Measurements from ENCODE around the gene FIBP.
A peak's percentile ranks its signal among the peaks of the same experiment; 100 is the strongest.
"Not testable (repeated sequence)": the region's sequence is repeated elsewhere in the genome, so short reads cannot be mapped to it uniquely, and the experiment has no call there.

The FIBP gene

GRCh38 chr11:65857853-65858680, 30.2 kb downstream of the FIBP start, which contains the start of gene CFL1:
Gene CFL1, minus strand, starts transcription at chr11:65858180. Its CDS starts 81 bp downstream, at chr11:65858099.
- peak; percentile 94 for DNase-seq

DNA sequence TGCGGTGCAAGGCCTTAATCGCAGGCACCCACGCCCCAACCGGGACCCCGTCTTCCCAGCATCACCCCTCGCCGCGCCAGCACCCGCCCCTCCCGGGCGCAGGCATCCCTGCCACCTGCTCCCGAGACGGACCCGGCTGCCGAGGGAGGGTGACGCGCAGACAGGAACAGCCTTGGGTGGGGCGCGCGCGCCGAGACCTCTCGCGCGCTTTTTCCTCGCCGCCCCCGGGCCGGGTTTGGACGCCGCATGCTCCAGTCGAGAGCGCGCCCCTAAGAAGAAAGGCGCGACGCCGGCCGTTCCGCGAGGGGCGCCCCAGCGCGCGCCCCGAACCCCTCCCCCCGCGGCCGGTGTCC, 30.8 kb downstream of the FIBP start:
- peak; percentile 66 for DNase-seq

DNA sequence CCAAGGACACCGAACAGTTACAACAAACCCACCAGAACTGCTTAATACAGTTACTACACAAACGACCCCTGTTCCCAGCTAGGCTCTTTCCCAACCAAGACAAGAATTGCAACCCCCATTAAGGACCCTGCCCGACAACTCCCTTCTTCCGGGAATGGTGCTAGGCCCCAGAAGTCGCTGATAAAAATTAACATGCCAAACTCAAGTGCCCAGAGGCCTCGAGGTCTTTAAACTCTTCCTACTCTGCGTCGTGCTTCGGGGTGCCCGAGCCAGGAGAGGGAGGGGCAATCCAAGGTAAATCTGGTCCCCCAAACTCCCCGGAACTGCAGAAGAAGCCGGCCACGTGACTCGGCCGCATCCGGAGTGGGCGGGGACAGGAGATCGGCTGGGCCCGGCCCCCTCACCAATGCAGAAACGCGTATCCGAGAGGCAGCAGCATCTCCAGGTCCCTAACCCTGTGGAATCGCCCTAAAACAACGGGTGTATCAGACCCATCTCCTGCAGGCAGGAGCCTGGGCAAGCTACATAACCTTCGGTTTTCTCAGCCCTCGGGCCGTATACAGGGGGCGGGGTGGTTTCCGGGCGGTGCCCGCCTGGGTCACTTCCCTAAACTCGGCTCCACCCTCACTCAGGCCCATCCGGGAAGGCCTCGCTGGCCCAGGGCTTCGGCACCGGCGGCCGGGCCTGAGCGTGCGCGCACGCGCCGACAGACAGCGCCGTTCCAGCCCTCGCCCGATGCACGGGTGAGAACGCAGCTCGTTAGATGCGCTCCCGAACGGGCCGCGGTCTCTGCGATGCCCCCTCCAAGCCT, 31.4 kb downstream of the FIBP start:
- DNase-seq: peak; percentile 75

GRCh38 chr11:65855927-65856363, 32.3 kb downstream of the FIBP start:
- DNase-seq: no peak

GRCh38 chr11:65854852-65855837, 33.1 kb downstream of the FIBP start:
- no peak for DNase-seq

- no peak for DNase-seq
Observed at GRCh38 chr11:65854161-65854592, 34.1 kb downstream of the FIBP start.

GRCh38 chr11:65853246-65853979, 34.9 kb downstream of the FIBP start:
- no peak for DNase-seq

DNA sequence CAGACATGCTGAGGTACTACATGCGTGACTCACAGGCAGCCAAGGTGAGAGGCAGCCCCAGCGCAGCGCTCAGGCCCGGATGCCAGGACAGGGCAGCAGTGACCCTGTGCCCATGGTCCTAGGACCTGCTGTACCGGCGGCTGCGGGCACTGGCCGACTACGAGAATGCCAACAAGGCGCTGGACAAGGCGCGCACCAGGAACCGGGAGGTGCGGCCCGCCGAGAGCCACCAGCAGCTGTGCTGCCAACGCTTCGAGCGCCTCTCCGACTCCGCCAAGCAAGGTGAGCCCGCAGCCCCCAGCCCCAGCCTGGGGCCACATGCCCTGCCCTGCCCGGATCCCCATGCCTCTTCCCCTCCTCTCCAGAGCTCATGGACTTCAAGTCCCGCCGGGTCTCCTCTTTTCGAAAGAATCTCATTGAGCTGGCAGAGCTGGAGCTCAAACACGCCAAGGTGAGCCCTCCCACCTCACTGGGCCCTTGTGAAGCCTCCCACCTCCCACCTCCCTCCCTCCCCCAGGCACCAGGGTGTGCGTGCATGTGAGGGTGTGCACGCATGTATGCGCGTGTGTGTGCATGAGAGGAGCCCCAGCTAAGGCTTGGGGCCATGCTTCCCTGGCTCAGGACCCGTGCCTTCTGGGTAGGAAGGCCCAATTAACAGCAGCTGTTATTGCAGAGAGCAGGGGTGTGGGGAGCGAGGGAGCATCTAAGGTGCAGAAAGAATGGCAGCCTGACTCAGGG, 35.6 kb downstream of the FIBP start:
- DNase-seq: no peak

GRCh38 chr11:65851811-65852507, 36.3 kb downstream of the FIBP start:
- no peak for DNase-seq

DNA sequence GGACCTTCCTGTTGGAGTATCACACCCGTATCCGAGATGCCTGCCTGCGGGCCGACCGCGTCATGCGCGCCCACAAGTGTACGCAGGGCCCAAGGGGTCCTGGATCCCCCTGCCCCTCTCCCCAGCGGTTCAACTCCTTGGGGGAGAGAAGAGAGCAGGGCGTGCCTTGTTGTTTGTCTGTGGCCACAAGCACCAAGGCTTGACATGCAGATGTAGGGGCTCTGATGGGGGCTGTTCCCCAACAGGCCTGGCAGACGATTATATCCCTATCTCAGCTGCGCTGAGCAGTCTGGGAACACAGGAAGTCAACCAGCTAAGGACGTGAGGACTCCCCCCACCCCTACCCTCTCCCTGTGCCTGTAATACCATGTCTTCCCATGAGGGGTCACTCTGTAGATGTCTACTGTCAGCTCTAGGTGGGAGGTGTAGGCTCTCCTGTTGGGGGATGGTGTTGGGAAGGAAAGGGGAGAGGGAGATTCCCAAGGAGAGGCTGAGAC, 37.1 kb downstream of the FIBP start:
- no peak for DNase-seq

- no peak for DNase-seq
Observed at GRCh38 chr11:65850217-65851082, 37.8 kb downstream of the FIBP start.

GRCh38 chr11:65849771-65850216, 38.5 kb downstream of the FIBP start:
- no peak for DNase-seq

DNA sequence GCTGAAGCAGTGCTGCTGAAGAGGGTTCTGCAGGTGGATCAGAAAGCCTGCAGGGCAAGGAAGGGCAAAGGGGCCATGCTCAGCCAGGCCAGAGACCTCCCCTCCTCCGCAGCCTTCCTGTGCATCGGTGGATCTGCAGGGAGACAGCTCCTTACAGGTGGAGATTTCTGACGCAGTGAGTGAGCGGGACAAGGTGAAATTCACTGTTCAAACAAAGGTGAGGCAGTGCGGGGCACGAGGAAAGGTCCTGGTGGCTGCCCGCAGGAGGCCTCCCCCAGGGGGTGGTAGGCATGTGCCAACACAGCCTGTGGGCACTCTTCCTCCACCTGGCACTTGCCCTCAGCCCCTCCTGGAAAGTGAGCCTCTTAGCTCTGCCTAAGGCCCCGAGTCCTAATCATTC, 38.9 kb downstream of the FIBP start:
- no peak for DNase-seq

- DNase-seq: not testable (repeated sequence)
Observed at GRCh38 chr11:65848693-65849092, 39.6 kb downstream of the FIBP start.

GRCh38 chr11:65847746-65848145, 40.5 kb downstream of the FIBP start:
- no peak for DNase-seq

DNA sequence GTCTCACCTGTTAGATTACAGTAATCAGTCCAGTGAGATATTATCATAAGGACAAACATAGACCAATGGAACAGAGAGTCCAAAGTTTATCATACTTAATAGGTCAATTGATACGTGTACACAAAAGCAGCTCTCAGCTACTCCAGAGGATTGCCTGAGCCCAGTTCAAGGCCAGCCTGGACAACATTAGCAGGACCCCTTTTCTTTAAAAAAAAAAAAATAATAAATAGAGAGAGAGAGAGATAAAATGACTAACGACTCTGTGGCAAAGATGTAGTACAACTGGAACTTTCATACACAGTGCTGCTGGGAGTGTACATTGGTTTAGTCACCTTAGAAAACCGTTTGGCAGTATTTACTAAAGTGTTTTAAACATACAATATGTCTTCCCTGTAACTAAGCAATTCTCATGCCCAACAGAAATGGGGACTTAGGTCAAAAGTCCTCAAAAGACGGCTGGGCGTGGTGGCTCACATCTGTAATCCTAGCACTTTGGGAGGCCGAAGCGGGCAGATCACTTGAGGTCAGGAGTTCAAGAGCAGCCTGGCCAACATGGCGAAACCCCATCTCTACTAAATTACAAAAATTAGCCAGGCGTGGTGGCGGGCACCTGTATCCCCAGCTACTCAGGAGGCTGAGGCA, 43.9 kb downstream of the FIBP start:
- DNase-seq: no peak

DNA sequence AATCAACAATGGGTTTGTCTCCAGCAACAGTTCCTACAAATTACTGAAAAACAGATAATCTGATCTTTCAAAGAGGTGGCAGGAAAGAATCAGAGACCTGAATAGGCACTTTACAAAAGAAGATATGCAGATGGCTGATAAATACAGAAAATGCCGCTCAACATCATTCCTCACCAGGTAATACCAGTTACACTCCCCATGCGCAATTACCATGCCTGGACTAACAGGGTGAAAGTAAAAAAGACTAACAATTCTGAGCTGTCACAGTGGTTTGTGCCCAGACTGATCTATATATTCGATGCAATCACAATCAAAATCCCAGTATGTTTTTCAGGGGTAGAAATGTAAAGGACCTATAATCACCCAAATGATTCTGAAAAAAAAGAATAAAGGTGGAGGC, 44.5 kb downstream of the FIBP start:
- no peak for DNase-seq

DNA sequence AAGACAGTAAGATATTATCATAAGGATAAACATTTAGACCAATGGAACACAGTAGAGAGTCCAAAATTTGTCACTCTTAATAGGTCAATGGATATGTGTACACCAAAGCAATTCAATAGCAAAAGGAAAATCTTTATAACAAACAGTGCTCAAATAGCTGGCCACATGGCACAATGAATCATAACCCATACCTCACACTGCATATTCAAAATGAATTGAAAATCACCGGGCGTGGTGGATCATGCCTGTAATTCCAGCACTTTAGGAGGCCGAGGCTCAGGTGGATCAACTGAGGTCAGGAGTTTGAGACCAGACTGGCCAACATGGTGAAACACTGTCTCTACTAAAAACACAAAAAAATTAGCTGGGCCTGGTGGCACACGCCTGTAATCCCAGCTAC, 46.1 kb downstream of the FIBP start:
- no peak for DNase-seq

DNA sequence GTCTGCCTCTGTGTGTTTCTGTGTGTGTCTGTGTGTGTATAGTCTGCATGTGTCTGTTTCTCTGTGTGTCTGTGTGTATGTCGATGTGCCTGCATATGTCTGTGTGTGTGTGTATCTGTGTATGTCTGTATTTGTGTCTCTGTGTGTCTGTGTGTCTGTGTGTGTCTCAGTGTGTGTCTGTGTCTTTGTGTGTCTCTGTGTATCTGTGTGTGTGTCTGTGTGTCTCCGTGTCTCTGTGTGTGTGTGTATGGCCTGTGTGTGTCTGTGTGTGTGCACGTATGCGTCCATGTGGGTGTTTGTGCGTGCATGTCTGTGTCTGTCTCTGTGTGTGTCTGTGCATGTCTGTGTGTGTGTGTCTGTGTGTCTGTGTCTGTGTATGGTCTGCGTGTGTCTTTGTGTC, 54.1 kb downstream of the FIBP start:
- DNase-seq: no peak

All from T-helper 9 cell (primary cell).